GM19351 (cell line): ENCODE results near the gene DOK7.

Experiments
- ATAC-seq: cut with Tn5 transposase; IDR thresholded peaks from one replicate; pipeline ENCODE4 v1.9.1; 2021; ENCODE audit warnings: mild to moderate bottlenecking, moderate library complexity; ENCODE audit not compliant: unreplicated experiment

Gene DOK7

GRCh38 chr4:3518941-3519340 lies 55.8 kb downstream of the DOK7 start:
- ATAC-seq, result no peak

- ATAC-seq, result no peak
These were observed 56.6 kb downstream of the DOK7 start for GRCh38 chr4:3519468-3520264.

DNA sequence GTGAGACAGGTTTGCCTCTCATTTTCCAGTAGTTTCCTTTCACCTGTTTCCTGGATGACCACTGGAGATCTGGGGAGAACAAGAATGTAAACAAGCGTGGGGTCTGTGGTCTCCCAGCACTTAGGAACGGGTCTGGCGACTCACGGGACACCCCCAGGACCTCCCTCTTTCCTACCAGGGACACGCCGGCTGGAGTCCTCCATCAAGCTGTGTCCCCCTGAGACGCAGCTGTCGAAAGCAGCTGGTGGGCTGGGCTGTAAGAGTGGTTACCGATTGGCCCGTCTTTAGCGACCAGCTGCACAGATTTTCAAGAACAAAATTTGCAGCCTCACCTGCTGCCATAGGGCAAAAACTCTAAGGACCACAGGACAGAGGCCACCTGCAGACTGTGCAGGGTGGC lies 57.2 kb downstream of the DOK7 start:
- no peak for ATAC-seq

GRCh38 chr4:3520796-3521600 lies 57.9 kb downstream of the DOK7 start:
- no peak for ATAC-seq

DNA sequence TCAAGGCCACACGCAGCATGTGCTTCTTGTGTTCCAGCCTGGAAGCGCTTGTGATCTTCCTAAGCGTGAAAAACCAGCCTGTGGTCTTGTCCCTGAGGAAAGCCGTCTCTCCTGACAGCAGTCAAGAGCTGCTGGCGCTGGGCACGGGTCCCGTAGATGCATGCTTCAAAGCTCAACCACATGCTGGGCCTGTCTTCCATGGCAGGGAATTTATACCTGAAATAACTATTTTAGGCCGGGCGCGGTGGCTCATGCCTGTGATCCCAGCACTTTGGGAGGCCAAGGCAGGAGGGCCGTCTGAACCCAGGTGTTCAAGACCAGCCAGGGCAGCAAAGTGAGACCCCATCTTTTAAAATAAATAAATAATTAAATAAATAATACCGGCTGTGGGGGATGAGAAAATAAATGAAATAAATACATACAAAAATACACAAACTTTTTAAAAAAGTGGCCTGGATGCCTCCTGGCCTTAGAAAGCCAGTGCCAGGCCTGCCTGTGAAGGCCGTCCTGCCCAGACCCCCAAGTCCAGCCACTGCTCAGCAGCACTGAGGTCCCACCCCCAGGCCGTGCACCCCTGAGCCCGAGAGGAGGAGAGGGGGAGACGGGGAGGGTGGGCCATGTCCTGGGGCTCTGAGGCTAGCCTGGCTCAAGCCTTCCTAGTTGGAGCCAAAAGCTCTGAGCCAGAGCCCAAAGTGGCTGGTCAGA lies 58.7 kb downstream of the DOK7 start:
- no peak for ATAC-seq

DNA sequence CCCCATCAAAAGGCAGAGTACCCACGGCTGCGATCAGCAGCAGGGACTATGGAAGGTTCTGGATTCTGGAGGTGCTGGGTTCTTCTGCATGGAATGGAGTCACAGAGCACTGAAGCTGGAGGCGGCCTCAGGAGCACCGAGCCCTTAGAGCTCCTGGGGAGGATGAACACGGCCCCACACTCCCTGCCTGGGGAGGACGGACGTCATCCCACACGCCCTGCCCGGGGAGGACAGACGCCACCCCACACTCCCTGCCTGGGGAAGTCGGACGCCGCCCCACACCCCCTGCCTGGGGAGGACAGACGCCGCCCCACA lies 59.2 kb downstream of the DOK7 start:
- ATAC-seq, result no peak

DNA sequence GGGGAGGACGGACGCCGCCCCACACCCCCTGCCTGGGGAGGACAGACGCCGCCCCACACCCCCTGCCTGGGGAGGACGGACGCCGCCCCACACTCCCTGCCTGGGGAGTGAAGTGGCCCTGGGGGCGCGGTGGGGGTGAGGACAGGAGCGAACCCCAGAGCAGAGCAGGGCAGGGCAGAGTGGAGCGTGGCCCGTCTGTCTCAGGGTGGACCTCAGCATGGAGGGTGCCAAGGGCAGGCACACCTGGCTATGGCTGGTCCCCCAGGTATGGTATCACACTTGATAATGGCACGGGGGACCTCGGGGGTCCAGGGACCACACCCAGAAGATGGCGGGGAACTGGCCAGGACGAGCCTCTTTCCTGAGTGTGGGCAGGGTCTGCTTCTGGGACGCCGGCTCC lies 59.5 kb downstream of the DOK7 start:
- ATAC-seq, result no peak

DNA sequence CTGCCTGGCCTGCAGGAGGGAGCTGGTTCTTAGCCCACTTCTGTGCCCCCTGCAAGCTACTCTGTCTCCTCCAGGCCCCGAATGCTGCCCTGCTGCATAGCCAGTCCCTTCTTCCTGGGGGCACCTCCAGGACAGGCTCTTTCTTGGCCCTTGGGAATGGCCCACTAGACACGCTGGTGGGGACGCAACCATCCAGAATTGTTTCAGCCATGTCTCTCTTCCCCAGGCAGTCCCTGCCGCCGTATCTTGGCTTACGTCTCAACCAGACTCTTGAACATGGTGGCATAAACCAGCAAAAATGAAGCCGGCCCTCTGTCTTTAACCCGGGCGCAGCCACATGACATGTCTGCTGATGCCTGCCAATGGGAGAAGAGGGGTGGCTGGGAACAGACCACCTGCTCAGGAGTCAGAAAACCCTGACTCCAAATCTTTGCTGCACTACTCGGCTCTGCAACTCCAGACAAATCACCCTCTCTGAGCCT lies 60.1 kb downstream of the DOK7 start:
- ATAC-seq, result no peak

DNA sequence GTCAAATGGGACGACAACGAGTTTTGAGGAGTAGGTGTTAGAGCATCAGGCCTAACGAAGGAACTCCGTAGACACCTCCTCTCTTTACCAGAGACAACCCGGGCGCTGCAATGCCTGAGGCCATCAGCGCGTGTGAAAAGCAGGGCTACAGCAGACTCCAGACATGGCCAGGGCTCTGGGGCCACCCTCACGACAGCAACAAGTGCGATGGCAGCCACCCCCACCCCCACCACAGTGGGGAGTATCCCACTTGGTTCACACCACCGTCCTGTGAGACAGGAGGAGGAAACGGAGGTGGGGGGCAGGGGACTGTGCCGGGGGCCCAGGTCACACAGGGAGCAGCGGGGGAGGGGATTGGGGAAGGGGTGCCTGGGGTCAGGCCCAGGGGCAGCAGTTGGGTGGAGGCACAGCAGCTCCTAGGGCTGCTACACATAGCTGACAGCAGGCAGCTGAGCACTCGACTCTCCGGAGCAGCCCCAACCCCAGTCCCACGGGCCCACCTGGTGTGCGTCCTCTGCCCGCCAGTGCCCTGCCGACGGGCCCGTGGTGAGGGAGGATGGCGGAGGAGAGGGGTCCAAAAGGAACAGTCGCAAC lies 60.6 kb downstream of the DOK7 start:
- ATAC-seq, result no peak

DNA sequence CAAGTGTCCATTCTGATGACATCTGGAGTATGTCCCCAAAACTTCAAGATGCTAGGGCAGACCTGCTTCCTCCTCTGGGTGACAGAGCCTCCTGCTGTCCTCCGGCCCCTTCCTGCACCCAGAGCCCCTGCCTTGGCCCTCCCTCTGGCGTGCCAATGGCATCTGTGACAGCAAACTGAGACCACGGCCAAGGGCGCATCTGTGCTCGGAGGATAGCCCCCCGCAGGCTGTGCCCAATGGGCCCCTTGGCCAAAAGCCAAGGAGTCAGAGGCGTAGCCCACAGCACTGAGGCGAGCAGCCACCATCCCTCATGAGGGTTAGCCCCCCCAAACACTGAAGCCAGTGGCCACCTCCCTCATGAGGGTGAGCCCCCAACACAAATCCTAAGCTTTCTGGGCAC lies 61.2 kb downstream of the DOK7 start:
- no peak for ATAC-seq

DNA sequence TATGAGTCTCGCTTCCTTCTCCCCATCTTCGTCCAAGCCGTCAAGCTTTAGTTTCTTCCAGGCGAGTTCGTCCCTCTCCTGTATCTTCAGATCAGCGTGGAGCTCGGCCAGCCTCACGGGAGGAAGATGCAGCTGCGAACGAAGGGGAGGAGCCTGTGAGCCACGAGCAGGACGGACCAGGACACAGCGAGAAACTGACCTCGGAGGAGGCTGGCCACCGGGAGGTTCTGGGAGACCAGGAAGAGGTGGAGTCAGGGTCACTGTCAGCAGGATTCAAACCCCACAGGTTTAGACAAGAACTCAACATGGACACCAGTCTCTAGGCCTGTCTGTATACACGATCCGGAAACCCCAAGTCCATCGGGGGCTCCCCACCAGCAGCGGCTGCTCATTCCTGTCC lies 61.8 kb downstream of the DOK7 start:
- ATAC-seq, result no peak

- no peak for ATAC-seq
These were observed 62.7 kb downstream of the DOK7 start for GRCh38 chr4:3525532-3526430.

GRCh38 chr4:3526456-3526855 lies 63.4 kb downstream of the DOK7 start:
- no peak for ATAC-seq

GRCh38 chr4:3527101-3527913 lies 64.2 kb downstream of the DOK7 start:
- no peak for ATAC-seq

GRCh38 chr4:3527914-3528876 lies 65.1 kb downstream of the DOK7 start:
- ATAC-seq, result no peak

DNA sequence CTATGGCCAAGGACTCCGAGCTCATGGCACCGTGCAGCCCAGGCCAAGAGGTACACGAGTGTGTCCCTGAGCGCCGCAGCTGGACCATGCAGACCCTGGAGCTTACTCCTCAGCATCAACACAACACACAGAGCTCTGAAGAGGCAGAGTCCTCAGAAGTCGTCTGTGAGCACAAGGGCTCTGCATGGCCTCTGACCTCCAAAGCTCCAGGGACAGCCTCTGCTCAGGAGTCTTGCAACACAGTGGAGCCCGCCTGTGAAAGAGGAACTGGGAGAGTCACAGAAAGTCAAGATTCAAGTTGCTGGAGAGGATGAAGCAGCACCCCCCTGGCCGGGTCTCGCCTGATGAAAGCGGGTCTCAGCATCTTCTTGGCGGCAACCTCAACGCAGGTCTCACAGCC lies 66.3 kb downstream of the DOK7 start:
- ATAC-seq, result no peak

DNA sequence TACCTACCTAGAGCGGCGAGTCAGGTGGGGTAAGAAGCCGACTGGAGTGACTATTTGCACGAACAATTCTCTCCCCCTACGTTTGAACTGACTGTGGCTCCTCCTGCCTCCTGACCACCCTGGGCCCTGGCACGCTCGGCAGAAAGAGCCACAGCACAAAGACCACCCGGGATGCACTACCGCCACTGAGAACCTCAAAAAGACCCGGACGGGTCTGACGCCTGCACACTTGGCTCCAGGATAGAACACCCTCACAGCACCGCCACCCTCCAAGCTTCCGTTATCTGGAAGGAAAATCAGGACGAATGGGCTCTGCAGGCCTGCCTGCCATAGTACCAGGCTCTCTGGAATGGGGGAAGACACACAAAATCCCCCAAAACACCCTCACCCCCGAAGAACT lies 66.9 kb downstream of the DOK7 start:
- no peak for ATAC-seq

GRCh38 chr4:3530663-3531254 lies 67.7 kb downstream of the DOK7 start:
- no peak for ATAC-seq
